Neural cell (in vitro differentiated cells): Measurements from ENCODE around the gene DBX1. TPM values are rescaled to one million over a fixed set of nuclear protein-coding genes. Genes with fewer than 3 reads are reported as not detected.

ENCODE experiments used
- H2AFZ ChIP-seq: fragments of 200-600, 300-800 bp; sonication (generic), shearing (Covaris generic); 2 replicates; pipeline ENCODE4 v1.6.0; 2014; ENCODE audit warnings: low read depth, mild to moderate bottlenecking, antibody characterized with exemption, low read length, moderate library complexity
- H3F3A ChIP-seq: fragments of 200-600 bp; shearing (Covaris generic); 2 replicates; pipeline ENCODE4 v1.6.1; 2016; ENCODE audit warnings: mild to moderate bottlenecking, moderate library complexity, mixed read lengths, antibody characterized with exemption, low read length; ENCODE audit not compliant: insufficient read depth, poor library complexity, severe bottlenecking
- H3K27ac ChIP-seq: fragments of 200-600, 300-800 bp; sonication (generic), shearing (Covaris generic); 2 replicates; pipeline ENCODE4 v1.5.1; 2014; ENCODE audit warnings: mild to moderate bottlenecking, low read length, moderate library complexity
- H3K27me3 ChIP-seq: fragments of 300-800, 200-600 bp; sonication (generic), shearing (Covaris generic); 2 replicates; pipeline ENCODE4 v1.6.0; 2014; ENCODE audit warnings: mild to moderate bottlenecking, low read depth, low read length, moderate library complexity; ENCODE audit not compliant: insufficient read depth
- H3K36me3 ChIP-seq: fragments of 300-800, 200-600 bp; sonication (generic), shearing (Covaris generic); 2 replicates; pipeline ENCODE4 v1.5.1; 2014; ENCODE audit warnings: mild to moderate bottlenecking, antibody characterized with exemption, low read length, moderate library complexity; ENCODE audit not compliant: insufficient read depth
- H3K4me2 ChIP-seq: fragments of 300-800, 200-600 bp; sonication (generic), shearing (Covaris generic); 2 replicates; pipeline ENCODE4 v1.6.0; 2014; ENCODE audit warnings: mild to moderate bottlenecking, low read length
- H3K4me3 ChIP-seq: fragments of 300-800, 200-600 bp; sonication (generic), shearing (Covaris generic); 2 replicates; pipeline ENCODE4 v1.5.1; 2014; ENCODE audit warnings: mild to moderate bottlenecking, low read length, moderate library complexity
- H3K79me2 ChIP-seq: fragments of 200-600 bp; shearing (Covaris generic); replicated peaks from 2 replicates; pipeline ENCODE4 v1.6.0; 2014; ENCODE audit warnings: mild to moderate bottlenecking, low read length, moderate library complexity; ENCODE audit not compliant: insufficient read depth
- H3K9ac ChIP-seq: fragments of 300-800, 200-600 bp; sonication (generic), shearing (Covaris generic); 2 replicates; pipeline ENCODE4 v1.6.1; 2016; ENCODE audit warnings: mild to moderate bottlenecking, low read length, mixed read lengths
- H3K9me2 ChIP-seq: fragments of 200-600 bp; shearing (Covaris generic); 2 replicates; pipeline ENCODE4 v1.6.1; 2016; ENCODE audit warnings: mild to moderate bottlenecking, low read length, mixed read lengths; ENCODE audit not compliant: insufficient read depth
- H3K9me3 ChIP-seq: fragments of 200-600, 300-800 bp; sonication (generic), shearing (Covaris generic); 2 replicates; pipeline ENCODE4 v1.6.1; 2016; ENCODE audit warnings: mild to moderate bottlenecking, mixed run types, low read length, moderate library complexity, mixed read lengths
- H4K20me1 ChIP-seq: fragments of 200-600 bp; shearing (Covaris generic); 2 replicates; pipeline ENCODE4 v1.6.1; 2016; ENCODE audit warnings: mild to moderate bottlenecking, mixed run types; ENCODE audit not compliant: insufficient read depth
- EP300 ChIP-seq: fragments of 450-650 bp; conservative IDR thresholded peaks from 2 replicates; pipeline ENCODE4 v1.6.1; 2014; ENCODE audit warnings: antibody characterized with exemption, mild to moderate bottlenecking, moderate library complexity; ENCODE audit not compliant: poor library complexity, severe bottlenecking
- POLR2AphosphoS5 ChIP-seq: IDR thresholded peaks from 2 replicates; pipeline ENCODE4 v1.6.1; 2012
- RAD21 ChIP-seq: fragments of 450-650 bp; conservative IDR thresholded peaks from 2 replicates; pipeline ENCODE4 v1.6.1; 2014; ENCODE audit warnings: antibody characterized with exemption, mild to moderate bottlenecking, moderate library complexity
- SMC3 ChIP-seq: fragments of 450-650 bp; conservative IDR thresholded peaks from 2 replicates; pipeline ENCODE4 v1.6.1; 2014; ENCODE audit warnings: antibody characterized with exemption, mild to moderate bottlenecking, moderate library complexity; ENCODE audit not compliant: poor library complexity
- TAF1 ChIP-seq: IDR thresholded peaks from 2 replicates; pipeline ENCODE4 v1.6.1; 2012; ENCODE audit warnings: low read depth
- polyA plus RNA-seq: library from polyadenylated mRNA; depleted of rRNA; stranded (reverse); fragments of >200 nt; gene quantifications from 2 replicates; pipeline ENCODE4 v1.2.3, GENCODE V29; 2014
- TF ChIP-seq, protein P1 (sequence below): IDR thresholded peaks from 2 replicates; pipeline ENCODE4 v1.6.1; 2012; ENCODE audit warnings: borderline replicate concordance
- TF ChIP-seq, protein P2 (sequence below): fragments of 450-650 bp; IDR thresholded peaks from 2 replicates; pipeline ENCODE4 v1.5.1; 2014; ENCODE audit warnings: antibody characterized with exemption, mild to moderate bottlenecking, moderate library complexity; ENCODE audit not compliant: poor library complexity, severe bottlenecking

DBX1 gene
- polyA plus RNA-seq, 1 donor from 2014 or later = not detected

DNA sequence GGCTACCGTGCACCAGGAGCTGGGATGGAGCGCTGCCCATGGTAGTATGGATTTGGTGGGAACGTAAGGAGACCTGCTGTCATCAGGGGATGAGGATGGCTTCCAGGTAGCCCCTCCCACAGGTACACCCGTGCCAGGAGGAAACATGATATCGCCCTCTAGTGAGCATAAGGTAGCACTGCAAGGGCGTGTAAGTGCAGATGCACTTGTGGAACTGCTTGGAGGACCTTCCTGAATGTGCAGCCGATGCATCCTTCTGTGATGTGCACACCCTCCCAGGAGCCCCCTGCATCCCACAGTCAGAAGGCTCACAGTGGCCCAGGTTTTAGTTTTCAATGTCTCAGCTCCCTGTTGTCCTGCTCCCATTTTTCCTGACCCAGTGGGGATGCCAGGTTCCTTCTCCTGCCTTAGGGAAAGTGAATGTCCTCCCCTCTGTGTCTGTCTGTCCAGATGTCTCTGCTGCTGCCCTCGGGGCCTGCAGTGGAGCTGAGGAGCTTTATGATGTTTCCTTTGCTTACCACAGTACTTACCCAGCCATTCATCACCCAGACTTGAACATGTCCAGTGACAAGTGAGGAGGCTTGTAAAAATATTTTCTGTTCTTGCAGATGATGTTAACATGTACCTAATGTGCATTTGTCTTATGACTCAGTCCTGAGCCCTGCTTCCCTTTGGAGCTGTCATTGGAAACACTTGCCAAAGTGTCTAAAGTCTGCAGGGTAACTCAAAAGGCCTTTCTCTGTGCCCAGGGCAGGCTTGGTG, 49.2 kb downstream of the DBX1 start:
- H3K9me2 ChIP-seq = no peaks in the 10 kb centered on the region
- no peaks in the 10 kb centered on the region for H3K36me3 ChIP-seq
- H3K79me2 ChIP-seq = no peaks in the 10 kb centered on the region
- H3K4me3 ChIP-seq = no peak overlapping the region
- H2AFZ ChIP-seq = no peak overlapping the region
- no peaks in the 10 kb centered on the region for H3K27me3 ChIP-seq
- H4K20me1 ChIP-seq = no peaks in the 10 kb centered on the region
- TF ChIP-seq TAF1 = no peak
- TF ChIP-seq, protein P1, sequence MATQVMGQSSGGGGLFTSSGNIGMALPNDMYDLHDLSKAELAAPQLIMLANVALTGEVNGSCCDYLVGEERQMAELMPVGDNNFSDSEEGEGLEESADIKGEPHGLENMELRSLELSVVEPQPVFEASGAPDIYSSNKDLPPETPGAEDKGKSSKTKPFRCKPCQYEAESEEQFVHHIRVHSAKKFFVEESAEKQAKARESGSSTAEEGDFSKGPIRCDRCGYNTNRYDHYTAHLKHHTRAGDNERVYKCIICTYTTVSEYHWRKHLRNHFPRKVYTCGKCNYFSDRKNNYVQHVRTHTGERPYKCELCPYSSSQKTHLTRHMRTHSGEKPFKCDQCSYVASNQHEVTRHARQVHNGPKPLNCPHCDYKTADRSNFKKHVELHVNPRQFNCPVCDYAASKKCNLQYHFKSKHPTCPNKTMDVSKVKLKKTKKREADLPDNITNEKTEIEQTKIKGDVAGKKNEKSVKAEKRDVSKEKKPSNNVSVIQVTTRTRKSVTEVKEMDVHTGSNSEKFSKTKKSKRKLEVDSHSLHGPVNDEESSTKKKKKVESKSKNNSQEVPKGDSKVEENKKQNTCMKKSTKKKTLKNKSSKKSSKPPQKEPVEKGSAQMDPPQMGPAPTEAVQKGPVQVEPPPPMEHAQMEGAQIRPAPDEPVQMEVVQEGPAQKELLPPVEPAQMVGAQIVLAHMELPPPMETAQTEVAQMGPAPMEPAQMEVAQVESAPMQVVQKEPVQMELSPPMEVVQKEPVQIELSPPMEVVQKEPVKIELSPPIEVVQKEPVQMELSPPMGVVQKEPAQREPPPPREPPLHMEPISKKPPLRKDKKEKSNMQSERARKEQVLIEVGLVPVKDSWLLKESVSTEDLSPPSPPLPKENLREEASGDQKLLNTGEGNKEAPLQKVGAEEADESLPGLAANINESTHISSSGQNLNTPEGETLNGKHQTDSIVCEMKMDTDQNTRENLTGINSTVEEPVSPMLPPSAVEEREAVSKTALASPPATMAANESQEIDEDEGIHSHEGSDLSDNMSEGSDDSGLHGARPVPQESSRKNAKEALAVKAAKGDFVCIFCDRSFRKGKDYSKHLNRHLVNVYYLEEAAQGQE = no peak
- TF ChIP-seq, protein P2, sequence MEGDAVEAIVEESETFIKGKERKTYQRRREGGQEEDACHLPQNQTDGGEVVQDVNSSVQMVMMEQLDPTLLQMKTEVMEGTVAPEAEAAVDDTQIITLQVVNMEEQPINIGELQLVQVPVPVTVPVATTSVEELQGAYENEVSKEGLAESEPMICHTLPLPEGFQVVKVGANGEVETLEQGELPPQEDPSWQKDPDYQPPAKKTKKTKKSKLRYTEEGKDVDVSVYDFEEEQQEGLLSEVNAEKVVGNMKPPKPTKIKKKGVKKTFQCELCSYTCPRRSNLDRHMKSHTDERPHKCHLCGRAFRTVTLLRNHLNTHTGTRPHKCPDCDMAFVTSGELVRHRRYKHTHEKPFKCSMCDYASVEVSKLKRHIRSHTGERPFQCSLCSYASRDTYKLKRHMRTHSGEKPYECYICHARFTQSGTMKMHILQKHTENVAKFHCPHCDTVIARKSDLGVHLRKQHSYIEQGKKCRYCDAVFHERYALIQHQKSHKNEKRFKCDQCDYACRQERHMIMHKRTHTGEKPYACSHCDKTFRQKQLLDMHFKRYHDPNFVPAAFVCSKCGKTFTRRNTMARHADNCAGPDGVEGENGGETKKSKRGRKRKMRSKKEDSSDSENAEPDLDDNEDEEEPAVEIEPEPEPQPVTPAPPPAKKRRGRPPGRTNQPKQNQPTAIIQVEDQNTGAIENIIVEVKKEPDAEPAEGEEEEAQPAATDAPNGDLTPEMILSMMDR = peak; percentile 73
- TF ChIP-seq EP300 = no peak
- no peak for TF ChIP-seq POLR2AphosphoS5
- peak; percentile 66 for TF ChIP-seq RAD21
- TF ChIP-seq SMC3 = peak; percentile 74
- no peaks in the 10 kb centered on the region for H3F3A ChIP-seq
- no peaks in the 10 kb centered on the region for H3K9me3 ChIP-seq
- no peak overlapping the region for H3K27ac ChIP-seq
- H3K4me2 ChIP-seq = no peak overlapping the region
- no peak overlapping the region for H3K9ac ChIP-seq

DNA sequence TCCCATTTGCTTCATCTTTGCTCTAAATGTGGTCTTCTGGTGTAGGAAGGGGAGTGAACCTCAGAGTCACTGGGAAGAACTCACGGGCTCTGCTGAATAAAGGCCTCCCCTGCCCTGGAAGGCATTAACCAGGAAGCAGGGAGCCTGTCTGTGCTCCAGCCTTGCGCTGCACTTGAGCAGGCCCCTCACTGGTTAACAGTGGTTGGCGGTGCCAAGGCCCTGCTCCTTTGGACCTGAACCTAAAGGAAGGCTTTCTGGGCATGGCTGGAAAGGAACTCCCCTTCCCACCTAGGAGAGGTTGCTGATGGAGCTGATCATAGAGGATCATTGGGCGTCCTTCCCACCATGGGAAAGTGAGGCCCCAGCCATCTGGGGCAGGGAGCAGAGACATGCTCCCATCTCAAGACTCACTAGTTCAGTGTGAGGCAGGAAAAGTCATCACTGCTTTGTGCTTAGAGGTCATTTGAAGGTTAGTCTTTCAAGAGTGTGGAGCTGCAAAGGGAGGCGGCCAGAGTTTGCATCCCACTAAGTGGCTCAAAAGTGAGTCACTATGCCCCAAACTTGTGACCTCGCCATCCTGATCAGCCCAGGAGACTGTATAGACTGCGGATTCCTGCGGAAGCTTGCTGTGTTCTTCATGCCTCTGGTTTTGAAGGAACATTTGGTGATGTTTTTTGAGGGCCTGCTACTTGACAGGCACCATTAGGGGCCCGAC, 50.4 kb downstream of the DBX1 start:
- Histone ChIP-seq H3K27me3 (no peaks in the 10 kb centered on the region), H3K9ac (no peak overlapping the region), H3K27ac (no peak overlapping the region), H3K9me3 (no peaks in the 10 kb centered on the region), H3K9me2 (no peaks in the 10 kb centered on the region), H3K4me3 (no peak overlapping the region), H3K36me3 (no peaks in the 10 kb centered on the region), H3K79me2 (no peaks in the 10 kb centered on the region), H3K4me2 (no peak overlapping the region), H3F3A (no peaks in the 10 kb centered on the region), H2AFZ (no peak overlapping the region), H4K20me1 (no peaks in the 10 kb centered on the region)
- no peak for TF ChIP-seq EP300

Other genes with a start within 250 kb of the DBX1 start
- gene HTATIP2, start 203.2 kb upstream of the DBX1 start, polyA plus RNA-seq = 0.46 TPM in 1 of 2 replicates, not detected in the other
- gene PRMT3, start 227.2 kb upstream of the DBX1 start, polyA plus RNA-seq = 16.5 and 16.7 TPM in 2 replicates